ENCODE results near the gene CACNA1I.

The CACNA1I gene

GRCh38 chr22:39649500-39650089 lies 79.0 kb downstream of the CACNA1I start:
- DNase-seq (ENCODE audit: low spot score) = no peak

GRCh38 chr22:39651053-39651996 lies 80.8 kb downstream of the CACNA1I start:
- no peak for DNase-seq (ENCODE audit: low spot score)

GRCh38 chr22:39652990-39653786 lies 82.6 kb downstream of the CACNA1I start:
- DNase-seq (ENCODE audit: low spot score) = no peak

- no peak for DNase-seq (ENCODE audit: low spot score)
These were observed 83.2 kb downstream of the CACNA1I start for GRCh38 chr22:39653787-39654077.

- DNase-seq (ENCODE audit: low spot score) = no peak
These were observed 83.8 kb downstream of the CACNA1I start for GRCh38 chr22:39654131-39654926.

- no peak for DNase-seq (ENCODE audit: low spot score)
These were observed 84.5 kb downstream of the CACNA1I start for GRCh38 chr22:39655004-39655579.

- no peak for DNase-seq (ENCODE audit: low spot score)
These were observed 85.3 kb downstream of the CACNA1I start for GRCh38 chr22:39655831-39656230.

GRCh38 chr22:39656495-39657490 lies 86.2 kb downstream of the CACNA1I start:
- DNase-seq (ENCODE audit: low spot score) = no peak

- no peak for DNase-seq (ENCODE audit: low spot score)
These were observed 87.8 kb downstream of the CACNA1I start for GRCh38 chr22:39658367-39658766.

- no peak for DNase-seq (ENCODE audit: low spot score)
These were observed 88.4 kb downstream of the CACNA1I start for GRCh38 chr22:39658806-39659463.

- DNase-seq (ENCODE audit: low spot score) = no peak
These were observed 90.9 kb downstream of the CACNA1I start for GRCh38 chr22:39661501-39661841.

- DNase-seq (ENCODE audit: low spot score) = no peak
These were observed 91.5 kb downstream of the CACNA1I start for GRCh38 chr22:39661842-39662685.

- DNase-seq (ENCODE audit: low spot score) = no peak
These were observed 92.1 kb downstream of the CACNA1I start for GRCh38 chr22:39662686-39663052.

GRCh38 chr22:39663751-39664150 lies 93.2 kb downstream of the CACNA1I start:
- DNase-seq (ENCODE audit: low spot score) = no peak

GRCh38 chr22:39664485-39665200 lies 94.1 kb downstream of the CACNA1I start:
- DNase-seq (ENCODE audit: low spot score) = no peak

- DNase-seq (ENCODE audit: low spot score) = no peak
These were observed 94.7 kb downstream of the CACNA1I start for GRCh38 chr22:39665229-39665628.

GRCh38 chr22:39665661-39666431 lies 95.3 kb downstream of the CACNA1I start:
- no peak for DNase-seq (ENCODE audit: low spot score)

- DNase-seq (ENCODE audit: low spot score) = no peak
These were observed 95.9 kb downstream of the CACNA1I start for GRCh38 chr22:39666495-39666894.

All from kidney capillary endothelial cell (primary cell).